Stimulated activated CD4-positive, alpha-beta T cell treated with anti-CD3 and anti-CD28 coated beads, Interleukin-4, amount 100 ng/mL, for 1 hour (primary cell): ENCODE results near the gene FAM177B.

Source experiments
- DNase-seq: peaks from one replicate; pipeline ENCODE4 v3.0.0-alpha.2; 2020

The FAM177B gene

GRCh38 chr1:222736972-222737371, at the start of gene FAM177B:
Gene FAM177B (plus strand): TSS chr1:222737202. CDS start chr1:222746546, 9,344 bp downstream.
- no peak for DNase-seq

GRCh38 chr1:222691016-222691415, 46.0 kb upstream of the FAM177B start:
- DNase-seq: no peak

DNA sequence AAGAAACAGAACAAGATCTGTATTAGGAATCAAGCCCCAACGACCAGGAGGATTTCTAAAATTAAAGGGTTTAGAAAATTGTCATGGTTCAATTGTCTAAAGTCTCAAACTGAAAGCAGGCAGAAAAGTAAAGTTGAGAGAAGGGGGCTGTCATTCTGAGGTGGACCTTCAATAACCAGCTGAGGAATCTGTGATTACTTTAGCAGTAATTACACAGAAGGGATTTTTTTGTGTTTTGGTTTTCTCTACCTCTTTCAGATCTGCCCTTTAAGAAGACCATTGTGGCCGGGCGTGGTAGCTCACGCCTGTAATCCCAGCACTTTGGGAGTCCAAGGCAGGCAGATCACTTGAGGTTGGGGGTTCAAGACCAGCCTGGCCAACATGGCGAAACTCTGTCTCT, 42.1 kb upstream of the FAM177B start:
- no peak for DNase-seq

DNA sequence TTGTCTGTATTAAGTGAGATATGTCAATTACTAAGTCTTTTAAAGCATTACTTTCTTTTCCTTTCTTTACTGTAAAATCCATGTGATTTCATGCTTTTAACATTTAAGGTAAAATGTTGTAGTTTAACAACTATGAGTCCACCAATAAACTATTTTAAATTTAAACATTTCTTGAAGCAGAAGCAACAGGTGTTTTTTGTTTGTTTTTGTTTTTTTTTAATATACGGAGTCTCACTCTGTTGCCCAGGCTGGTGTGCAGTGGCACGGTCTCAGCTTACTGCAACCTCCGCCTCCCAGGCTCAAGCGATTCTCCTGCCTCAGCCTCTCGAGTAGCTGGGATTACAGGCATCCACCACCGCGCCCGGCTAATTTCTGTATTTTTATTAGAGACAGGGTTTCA, 40.3 kb upstream of the FAM177B start:
- DNase-seq: no peak

DNA sequence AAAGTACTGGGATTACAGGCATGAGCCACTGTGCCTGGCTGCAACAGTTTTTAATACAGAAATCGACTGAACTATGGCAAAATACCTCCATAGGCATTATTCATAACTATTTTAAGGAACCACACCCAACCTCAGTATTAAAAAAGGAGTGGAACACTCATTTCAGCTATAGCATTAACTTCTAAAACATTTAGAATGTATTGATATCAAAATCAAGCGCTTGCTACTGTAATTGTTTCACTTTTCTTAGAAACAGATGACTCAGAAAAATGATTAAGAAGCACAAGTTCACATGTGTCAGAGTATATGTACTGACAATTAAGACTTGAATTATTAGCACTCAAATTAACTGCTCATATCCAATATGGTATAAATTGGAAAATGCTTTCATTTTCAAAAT, 39.8 kb upstream of the FAM177B start:
- DNase-seq: no peak

DNA sequence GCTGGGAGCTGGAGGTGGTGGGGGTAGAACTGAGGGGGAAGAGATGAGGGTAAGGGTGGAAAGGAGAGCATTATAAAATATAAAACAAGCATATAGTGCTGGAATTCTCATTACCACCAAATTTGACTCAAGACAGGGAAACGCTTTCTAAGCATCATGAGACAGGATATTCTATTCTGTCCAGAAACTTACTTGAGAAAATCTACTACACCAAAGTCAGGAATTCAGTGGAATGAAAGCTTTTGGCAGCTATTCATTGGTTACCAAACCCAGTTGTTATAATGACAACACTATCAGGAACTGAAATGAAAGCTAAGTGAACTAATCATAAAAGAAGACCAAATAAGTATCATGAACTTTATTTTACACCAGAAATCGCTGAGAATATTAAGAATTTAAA, 39.2 kb upstream of the FAM177B start:
- DNase-seq: no peak

GRCh38 chr1:222702210-222702609, 34.8 kb upstream of the FAM177B start:
- no peak for DNase-seq

- no peak for DNase-seq
These were observed 32.7 kb upstream of the FAM177B start for GRCh38 chr1:222704260-222704659.

GRCh38 chr1:222706815-222707214, 30.2 kb upstream of the FAM177B start:
- no peak for DNase-seq

- no peak for DNase-seq
These were observed 27.3 kb upstream of the FAM177B start for GRCh38 chr1:222709700-222710153.

DNA sequence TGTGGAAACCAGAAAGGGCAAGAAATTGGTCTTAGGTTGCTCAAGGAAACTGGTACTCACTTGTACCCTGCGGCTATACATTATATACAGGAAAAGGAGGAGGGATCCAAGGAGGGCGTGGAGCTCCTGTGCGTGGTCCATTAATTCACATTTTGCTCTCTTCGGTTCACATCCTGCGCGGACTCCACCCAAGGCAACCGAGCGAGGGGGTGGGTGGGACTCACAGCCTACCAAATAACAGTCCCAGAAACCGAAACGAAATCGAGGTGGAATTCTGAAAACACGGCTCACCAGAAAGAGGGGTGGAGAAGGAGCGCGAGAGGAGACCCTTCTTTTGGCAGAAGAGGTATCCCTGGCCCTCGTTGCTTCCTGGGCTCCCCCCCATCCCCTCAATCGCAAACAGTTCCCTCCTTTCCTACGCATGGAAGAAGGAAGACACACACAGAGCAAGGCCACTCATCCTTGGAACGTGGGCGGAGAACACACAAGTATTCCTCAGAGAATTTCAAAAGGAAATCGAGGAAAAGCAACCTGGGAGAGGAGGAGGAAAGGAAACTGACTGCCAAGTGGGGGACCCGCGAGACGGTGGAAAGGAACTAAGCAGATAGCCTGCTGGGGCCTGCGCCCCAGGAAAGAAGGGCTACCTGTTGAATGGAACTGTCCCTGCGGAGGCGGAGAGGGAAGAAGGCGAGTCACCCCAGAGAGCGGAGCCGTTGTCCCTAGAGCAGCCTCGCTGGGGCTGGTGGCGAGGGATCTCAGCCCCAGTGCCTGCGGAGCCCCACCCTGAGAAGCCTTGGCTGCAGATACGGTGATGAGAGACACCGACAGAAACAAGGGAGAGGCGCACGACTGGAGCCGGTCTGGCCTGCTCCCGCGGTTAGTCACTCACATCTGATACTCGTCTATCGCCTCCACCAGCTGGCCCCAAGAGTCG, 25.4 kb upstream of the FAM177B start:
- peak; percentile 61 for DNase-seq

DNA sequence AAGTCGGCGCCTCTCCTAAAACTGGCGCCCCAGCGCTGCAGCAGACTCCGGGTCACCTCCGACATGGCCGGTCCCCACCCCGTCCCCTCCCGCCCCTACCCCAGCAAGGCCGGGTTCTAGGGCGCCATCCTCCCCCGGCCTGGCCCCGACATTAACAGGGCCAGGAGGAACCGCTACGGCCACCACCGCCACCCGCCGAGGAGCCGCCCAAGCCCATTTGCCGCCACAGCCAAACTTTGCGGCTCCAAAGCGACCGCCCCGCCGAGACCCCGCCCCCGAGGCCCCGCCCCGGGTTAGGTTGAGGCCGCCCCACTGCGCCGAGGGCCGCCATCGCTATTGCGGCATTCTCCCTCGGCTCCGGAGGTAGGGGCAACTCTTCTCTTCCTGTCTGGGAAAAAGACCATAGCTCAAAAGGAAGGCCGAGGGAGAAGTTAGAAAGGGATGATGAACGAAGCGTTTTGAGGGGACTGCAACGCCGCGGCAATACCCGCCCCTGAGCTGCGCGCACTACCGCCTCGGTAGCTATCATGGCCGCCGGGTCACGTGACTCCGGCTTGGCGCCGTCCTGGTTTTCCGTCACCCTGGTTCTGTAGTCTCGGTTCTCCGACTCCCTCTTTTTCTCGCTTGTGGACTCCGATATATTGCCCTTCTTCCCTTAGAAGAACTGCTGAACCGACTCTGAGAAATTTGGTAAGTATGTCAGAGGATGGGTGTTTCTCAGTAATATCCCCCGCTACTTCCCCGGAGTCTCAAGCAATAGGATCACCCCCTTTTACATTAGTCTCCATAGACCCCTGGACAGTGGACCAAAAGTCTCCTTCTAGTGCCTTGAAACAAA, 24.5 kb upstream of the FAM177B start, which contains the start of the genes AIDA and BROX:
Gene AIDA, minus strand, starts transcription at position 239 of the 838 bp plus-strand sequence. Its CDS starts 174 bp downstream, at position 65.
Gene BROX, plus strand, starts transcription at position 312 of the 838 bp plus-strand sequence. CDS start 3,136 bp downstream, outside the sequence.
- DNase-seq: peak; percentile 98

DNA sequence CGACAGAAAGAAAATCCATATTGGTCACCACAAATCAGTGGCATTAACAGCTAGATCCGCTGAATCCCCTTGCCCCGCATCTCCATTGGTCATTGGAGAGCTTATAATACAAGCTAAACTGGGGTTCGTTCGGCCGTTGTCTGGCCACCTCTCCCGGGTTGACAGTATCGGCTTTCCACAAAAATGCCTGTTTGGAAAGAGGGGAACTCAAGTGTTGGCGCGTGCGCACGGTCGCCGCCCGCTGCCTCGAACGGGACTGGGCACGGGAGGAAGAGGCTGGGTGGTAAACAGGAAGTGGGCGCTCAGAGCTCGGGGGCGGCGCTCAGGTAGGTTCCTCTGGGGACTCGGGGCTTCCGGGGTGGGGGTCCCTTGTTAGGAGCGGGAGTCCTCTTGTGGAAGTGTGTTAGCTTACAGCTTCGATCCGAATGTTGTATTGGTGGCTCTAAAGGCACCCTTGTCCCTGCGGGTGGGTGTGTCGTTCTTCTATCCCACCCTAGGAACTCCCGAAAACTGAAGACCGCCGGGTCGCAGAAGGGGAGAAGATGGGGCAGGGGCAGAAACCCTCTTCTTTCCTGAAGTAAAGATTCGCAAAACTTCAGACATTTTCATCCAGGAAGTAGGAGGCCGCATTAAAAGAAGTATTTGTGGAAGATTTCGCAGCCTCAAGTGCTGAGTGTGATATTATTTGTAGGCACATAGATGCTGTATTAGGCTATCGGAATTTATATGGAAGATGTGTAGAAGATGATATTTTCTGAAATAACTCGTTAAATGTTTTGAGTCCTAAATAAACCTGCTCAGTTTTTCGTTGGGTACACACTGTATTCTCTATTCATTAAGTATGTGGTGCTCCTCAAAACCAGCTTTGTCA, 23.7 kb upstream of the FAM177B start:
- DNase-seq: peak; percentile 88

DNA sequence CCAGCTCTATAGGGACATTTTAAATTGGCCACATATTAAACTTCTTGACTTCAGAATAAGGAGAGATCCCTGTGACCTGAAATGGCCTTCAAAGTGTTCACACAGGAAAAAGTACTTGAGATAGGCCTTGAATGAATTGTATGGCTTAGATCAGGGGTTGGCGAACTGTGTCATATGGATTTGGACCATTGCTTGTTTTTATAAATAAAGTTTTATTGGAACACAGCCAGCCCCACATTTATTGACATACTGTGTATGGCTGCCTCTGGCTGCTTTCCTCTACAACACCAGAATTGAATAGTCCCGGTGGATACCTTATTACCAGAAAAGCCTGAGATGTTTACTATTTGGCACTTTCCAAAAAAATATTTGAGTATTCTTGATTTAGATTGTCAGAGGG, 20.6 kb upstream of the FAM177B start:
- no peak for DNase-seq

GRCh38 chr1:222728746-222729145, 8.3 kb upstream of the FAM177B start:
- DNase-seq: no peak

- DNase-seq: no peak
These were observed 6.1 kb upstream of the FAM177B start for GRCh38 chr1:222730866-222731265.

- DNase-seq: no peak
These were observed 4.5 kb upstream of the FAM177B start for GRCh38 chr1:222732216-222733159.

DNA sequence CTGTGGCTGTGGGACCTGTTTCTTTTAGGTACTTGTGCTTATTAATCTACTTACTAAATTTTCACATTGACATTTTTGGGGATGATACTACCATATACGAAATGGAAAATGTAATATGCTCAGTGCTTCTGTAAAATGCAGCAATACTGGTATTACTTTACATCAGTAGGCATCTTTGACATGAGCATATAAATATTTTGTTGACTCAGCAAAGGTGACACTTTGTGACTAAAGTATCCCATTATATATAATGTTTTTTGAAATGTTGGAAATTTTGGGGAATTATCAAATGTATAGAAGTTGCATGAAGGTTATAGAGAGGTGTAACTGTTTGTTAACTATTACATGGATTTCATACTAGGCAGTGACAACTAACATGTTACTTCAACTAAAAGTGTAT, 2.3 kb upstream of the FAM177B start:
- DNase-seq: no peak

GRCh38 chr1:222736470-222736869, 532 bp upstream of the FAM177B start:
- no peak for DNase-seq

DNA sequence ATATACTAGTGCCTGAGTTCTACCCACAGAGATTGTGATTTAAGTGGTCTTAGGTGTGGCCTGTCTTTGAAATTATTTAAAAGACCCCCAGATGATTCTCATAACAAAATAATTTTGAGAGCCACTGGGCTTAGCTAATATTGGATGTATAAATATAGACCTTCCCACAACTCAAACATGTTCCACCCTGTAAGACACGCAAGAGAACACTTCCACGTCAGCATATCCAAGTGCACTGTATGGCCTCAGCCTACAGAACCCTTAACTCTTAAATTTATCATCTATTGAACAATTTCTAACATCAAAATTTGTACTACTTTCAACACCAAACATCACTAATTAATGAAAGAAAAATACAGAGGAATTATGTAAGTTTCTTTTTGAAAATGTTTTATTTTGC, 2.5 kb downstream of the FAM177B start:
- DNase-seq: no peak

DNA sequence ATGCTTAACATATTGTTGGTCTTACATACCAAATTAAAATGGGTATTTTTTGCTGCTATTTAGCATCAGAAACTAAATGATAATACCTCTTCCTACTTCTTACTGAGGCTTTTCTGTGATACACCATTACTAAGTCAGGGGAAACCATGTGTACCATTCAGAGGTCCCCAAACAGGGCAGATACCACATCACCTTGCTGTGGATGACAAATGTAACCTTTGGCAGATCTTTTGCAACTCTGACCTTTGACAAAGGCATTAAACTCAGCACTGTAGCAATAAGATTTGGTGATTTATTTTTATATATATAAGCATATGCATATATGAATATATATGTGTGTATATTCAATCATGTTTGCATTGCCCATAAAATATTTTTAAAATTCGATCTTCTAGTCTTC, 2.9 kb downstream of the FAM177B start:
- no peak for DNase-seq
